ENCODE data around the gene CCL22.

The CCL22 gene

DNA sequence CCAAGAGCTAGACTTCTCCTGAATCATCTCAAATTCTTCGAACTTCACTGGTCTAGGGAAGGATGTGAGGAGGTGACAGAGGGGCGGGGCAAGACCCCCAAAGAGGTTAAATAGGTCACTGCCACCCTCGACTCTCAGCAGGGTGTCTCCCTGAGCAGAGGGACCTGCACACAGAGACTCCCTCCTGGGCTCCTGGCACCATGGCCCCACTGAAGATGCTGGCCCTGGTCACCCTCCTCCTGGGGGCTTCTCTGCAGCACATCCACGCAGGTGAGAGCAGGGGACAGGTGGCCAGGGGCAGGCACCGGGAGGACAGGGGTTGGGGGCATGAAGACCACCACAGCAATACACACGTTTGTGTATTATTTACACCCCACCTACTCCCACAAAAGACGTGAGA lies 55.1 kb downstream of the CCL22 start:
- Histone ChIP-seq H3K27ac (ENCODE audit: low read depth, low read length) (no peak overlapping the region), H3K9me3 (ENCODE audit: control insufficient read depth, insufficient read depth, low read length) (no peaks in the 10 kb centered on the region), H3K36me3 (ENCODE audit: control insufficient read depth, insufficient read depth, low read length) (no peaks in the 10 kb centered on the region), H3K27me3 (ENCODE audit: control insufficient read depth, insufficient read depth, low read length) (no peaks in the 10 kb centered on the region), H3K9ac (ENCODE audit: low read depth, low read length) (no peak overlapping the region), H3K4me3 (ENCODE audit: low read depth, low read length) (no peak overlapping the region), H3K4me1 (ENCODE audit: control insufficient read depth, insufficient read depth, low read length) (no peaks in the 10 kb centered on the region)

All from HUES48 (cell line).